Left renal pelvis (tissue), 4 donors: ENCODE data around the gene CFL2. TPM values are rescaled to one million over a fixed set of nuclear protein-coding genes. Genes with fewer than 3 reads are reported as not detected.

Experiments used
- DNase-seq, 4 donors: peaks; one replicate each; pipeline ENCODE4 v3.0.0-alpha.2; 2013; ENCODE audit warnings: low read depth in 4 of 4, low spot score in 3 of 4
- polyA plus RNA-seq, 4 donors: library from polyadenylated mRNA; unstranded; fragments of 120-200 nt; gene quantifications; one replicate each; pipeline ENCODE4 v1.2.1, GENCODE V29; 2013; ENCODE audit not compliant: insufficient read length in 4 of 4

CFL2 gene
- polyA plus RNA-seq, 4 donors = 61.8 to 82.6 (median 77.8) TPM

GRCh38 chr14:34678306-34678705, 36.1 kb downstream of the CFL2 start:
- no peak for DNase-seq

- no peak for DNase-seq
Observed at GRCh38 chr14:34676516-34677211, 37.7 kb downstream of the CFL2 start.

GRCh38 chr14:34673702-34674101, 40.7 kb downstream of the CFL2 start:
- DNase-seq = no peak

- no peak for DNase-seq
Observed at GRCh38 chr14:34671716-34672115, 42.7 kb downstream of the CFL2 start.

GRCh38 chr14:34668111-34668510, 46.3 kb downstream of the CFL2 start:
- DNase-seq = no peak

- no peak for DNase-seq
Observed at GRCh38 chr14:34667007-34667406, 47.4 kb downstream of the CFL2 start.

- peak in 2 of 4 donors; percentile 14 to 34 for DNase-seq
Observed at GRCh38 chr14:34665785-34666435, 48.5 kb downstream of the CFL2 start.

- no peak for DNase-seq
Observed at GRCh38 chr14:34662561-34663088, 51.8 kb downstream of the CFL2 start.

GRCh38 chr14:34660796-34661195, 53.6 kb downstream of the CFL2 start:
- DNase-seq = no peak

Other genes starting within 250 kb of the CFL2 start
- 10 to 100 TPM; 50.9 to 79.7 (median 72.2) TPM for gene EAPP, start 174.9 kb downstream of the CFL2 start, polyA plus RNA-seq
- gene SNX6, start 84.4 kb downstream of the CFL2 start, polyA plus RNA-seq = 100 to 1,000 TPM; 104 to 140 (median 131) TPM
- 10 to 100 TPM; 15.3 to 32.5 (median 27.9) TPM for gene BAZ1A, start 160.8 kb upstream of the CFL2 start, polyA plus RNA-seq